ENCODE data around the gene TPPP. TPM values are rescaled to one million over a fixed set of nuclear protein-coding genes. Genes with fewer than 3 reads are reported as not detected.

The TPPP gene
- total and polyA plus RNA-seq, 2 donors (not counting 3 experiments of a cell fraction or from before 2014, with no cell fraction given) = 0.04 to 0.09 TPM

DNA sequence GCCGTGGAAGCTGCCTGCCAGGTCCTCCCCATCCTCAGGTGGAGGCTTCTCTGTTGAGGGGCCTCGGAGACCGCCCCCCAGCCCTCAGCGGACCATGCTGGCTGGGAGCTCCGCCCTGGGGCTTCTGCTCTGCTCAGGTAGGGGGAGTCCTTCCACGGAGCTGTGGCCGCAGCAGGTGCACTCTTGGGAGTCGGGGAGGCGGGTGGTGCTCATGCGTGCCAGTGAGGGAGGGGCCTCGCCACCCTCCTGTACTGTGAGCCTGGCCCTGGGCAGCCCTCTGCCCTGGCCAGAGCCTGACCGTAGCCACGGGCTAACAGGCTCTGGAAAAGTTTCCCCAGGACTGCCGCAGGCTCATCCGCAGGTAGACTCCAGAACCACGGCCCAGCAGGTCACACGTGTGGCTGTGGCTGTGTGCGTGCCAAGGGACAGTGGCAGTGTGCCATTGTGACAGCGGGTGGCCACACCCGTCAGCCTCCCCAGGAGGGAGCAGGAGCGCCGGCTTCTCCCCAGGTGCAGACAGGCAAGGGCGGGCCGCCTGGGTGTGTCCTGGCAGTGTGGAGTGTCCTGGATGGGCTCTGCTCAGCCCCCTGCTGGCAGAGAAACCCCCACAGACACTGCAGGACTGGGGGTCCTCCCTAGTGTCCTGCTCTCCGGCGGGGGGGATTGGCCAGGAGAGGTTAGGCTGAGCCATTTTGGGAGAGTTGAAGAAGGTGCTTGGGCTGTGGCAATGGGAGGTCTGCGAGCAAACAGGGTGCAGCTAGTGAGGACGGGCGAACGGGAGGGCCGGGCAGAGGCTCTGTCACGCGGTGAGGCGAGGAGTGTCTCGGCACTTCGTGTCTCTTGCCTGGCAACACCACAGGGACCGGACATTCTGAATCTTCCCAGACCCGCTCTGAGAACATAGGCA, 29.5 kb downstream of the TPPP start:
- TF ChIP-seq, protein P1, sequence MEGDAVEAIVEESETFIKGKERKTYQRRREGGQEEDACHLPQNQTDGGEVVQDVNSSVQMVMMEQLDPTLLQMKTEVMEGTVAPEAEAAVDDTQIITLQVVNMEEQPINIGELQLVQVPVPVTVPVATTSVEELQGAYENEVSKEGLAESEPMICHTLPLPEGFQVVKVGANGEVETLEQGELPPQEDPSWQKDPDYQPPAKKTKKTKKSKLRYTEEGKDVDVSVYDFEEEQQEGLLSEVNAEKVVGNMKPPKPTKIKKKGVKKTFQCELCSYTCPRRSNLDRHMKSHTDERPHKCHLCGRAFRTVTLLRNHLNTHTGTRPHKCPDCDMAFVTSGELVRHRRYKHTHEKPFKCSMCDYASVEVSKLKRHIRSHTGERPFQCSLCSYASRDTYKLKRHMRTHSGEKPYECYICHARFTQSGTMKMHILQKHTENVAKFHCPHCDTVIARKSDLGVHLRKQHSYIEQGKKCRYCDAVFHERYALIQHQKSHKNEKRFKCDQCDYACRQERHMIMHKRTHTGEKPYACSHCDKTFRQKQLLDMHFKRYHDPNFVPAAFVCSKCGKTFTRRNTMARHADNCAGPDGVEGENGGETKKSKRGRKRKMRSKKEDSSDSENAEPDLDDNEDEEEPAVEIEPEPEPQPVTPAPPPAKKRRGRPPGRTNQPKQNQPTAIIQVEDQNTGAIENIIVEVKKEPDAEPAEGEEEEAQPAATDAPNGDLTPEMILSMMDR (IDR thresholded peaks at IDR 0.05; ENCODE audit: extremely low read depth in 1 of 2, insufficient read depth in 1 of 2, low read depth in 1 of 2, low read length in 2 of 2) = no peak
- TF ChIP-seq, protein P2, sequence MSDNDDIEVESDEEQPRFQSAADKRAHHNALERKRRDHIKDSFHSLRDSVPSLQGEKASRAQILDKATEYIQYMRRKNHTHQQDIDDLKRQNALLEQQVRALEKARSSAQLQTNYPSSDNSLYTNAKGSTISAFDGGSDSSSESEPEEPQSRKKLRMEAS (IDR thresholded peaks at IDR 0.05; ENCODE audit: insufficient read depth, insufficient read length) = no peak
- TF ChIP-seq MYC (IDR thresholded peaks at IDR 0.05; ENCODE audit: low read depth, low read length) (no peak), JUN (IDR thresholded peaks at IDR 0.05; ENCODE audit: borderline replicate concordance, insufficient read depth, insufficient read length, low read depth) (no peak), GATA2 (IDR thresholded peaks at IDR 0.05; ENCODE audit: insufficient read depth, insufficient read length, low read depth, low read length) (no peak), POLR2A (IDR thresholded peaks at IDR 0.05; ENCODE audit: low read depth, low read length) (no peak), POLR2AphosphoS5 (IDR thresholded peaks at IDR 0.05; ENCODE audit: insufficient read depth, low read depth, low read length) (no peak), EZH2 (IDR thresholded peaks at IDR 0.05; ENCODE audit: borderline replicate concordance, low read depth, low read length, severe bottlenecking) (no peak), FOS (IDR thresholded peaks at IDR 0.05; ENCODE audit: borderline replicate concordance, insufficient read depth, low read length) (no peak)
- CTCF ChIA-PET = no interaction called here
- no TSS peak for BruUV-seq (replicated peaks)
- Histone ChIP-seq H4K20me1 (replicated peaks; ENCODE audit: control insufficient read depth, extremely low read depth, insufficient read depth, low read length) (no peaks in the 10 kb centered on the region), H3K4me2 (ENCODE audit: insufficient read depth, low read length) (no peak overlapping the region), H3K4me3 (replicated peaks in 1 of 3; ENCODE audit: insufficient read depth in 1 of 3, low read depth in 1 of 3, low read length in 3 of 3) (no peak overlapping the region), H2AFZ (ENCODE audit: low read depth, low read length) (no peak overlapping the region), H3K9ac (replicated peaks; ENCODE audit: extremely low read depth, insufficient read depth, low read length) (no peak overlapping the region), H3K4me1 (ENCODE audit: control insufficient read depth, extremely low read depth, insufficient read depth, low read length) (no peaks in the 10 kb centered on the region), H3K79me2 (ENCODE audit: control insufficient read depth, insufficient read depth, low read length) (no peaks in the 10 kb centered on the region), H3K27me3 (ENCODE audit: control insufficient read depth in 2 of 2, insufficient read depth in 2 of 2, low read length in 2 of 2) (no peaks in the 10 kb centered on the region), H3K27ac (ENCODE audit: insufficient read depth, low read depth, low read length) (no peak overlapping the region), H3K9me3 (replicated peaks; ENCODE audit: control insufficient read depth, insufficient read depth, low read length) (no peaks in the 10 kb centered on the region), H3K36me3 (ENCODE audit: control insufficient read depth in 2 of 2, extremely low read depth in 1 of 2, insufficient read depth in 2 of 2, low read length in 2 of 2) (no peaks in the 10 kb centered on the region), H3K9me1 (replicated peaks; ENCODE audit: control insufficient read depth, extremely low read depth, insufficient read depth, low read length) (no peaks in the 10 kb centered on the region)
- FAIRE-seq = no peak
- POLR2A ChIA-PET = no interaction called here
- DNase-seq (ENCODE audit: low read depth, low spot score) = no peak
- intact Hi-C loops (cut with micrococcal nuclease) (no loop called here), dilution Hi-C loops (cut with MboI; ENCODE audit: extremely low pct_ligation_motif_present, low sequenced_read_pairs) (no loop called here)
